Activated CD4-positive, alpha-beta T cell treated with anti-CD3 and anti-CD28 coated beads for 24 hours (primary cell): ENCODE data around the gene RNF152.
A peak's percentile ranks its signal among the peaks of the same experiment; 100 is the strongest.

ENCODE experiments used
- DNase-seq, 2 donors: peaks; one replicate each; pipeline ENCODE4 v3.0.0-alpha.2; 2020; ENCODE audit warnings: low read depth in 2 of 2

The RNF152 gene, protein sequence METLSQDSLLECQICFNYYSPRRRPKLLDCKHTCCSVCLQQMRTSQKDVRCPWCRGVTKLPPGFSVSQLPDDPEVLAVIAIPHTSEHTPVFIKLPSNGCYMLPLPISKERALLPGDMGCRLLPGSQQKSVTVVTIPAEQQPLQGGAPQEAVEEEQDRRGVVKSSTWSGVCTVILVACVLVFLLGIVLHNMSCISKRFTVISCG

DNA sequence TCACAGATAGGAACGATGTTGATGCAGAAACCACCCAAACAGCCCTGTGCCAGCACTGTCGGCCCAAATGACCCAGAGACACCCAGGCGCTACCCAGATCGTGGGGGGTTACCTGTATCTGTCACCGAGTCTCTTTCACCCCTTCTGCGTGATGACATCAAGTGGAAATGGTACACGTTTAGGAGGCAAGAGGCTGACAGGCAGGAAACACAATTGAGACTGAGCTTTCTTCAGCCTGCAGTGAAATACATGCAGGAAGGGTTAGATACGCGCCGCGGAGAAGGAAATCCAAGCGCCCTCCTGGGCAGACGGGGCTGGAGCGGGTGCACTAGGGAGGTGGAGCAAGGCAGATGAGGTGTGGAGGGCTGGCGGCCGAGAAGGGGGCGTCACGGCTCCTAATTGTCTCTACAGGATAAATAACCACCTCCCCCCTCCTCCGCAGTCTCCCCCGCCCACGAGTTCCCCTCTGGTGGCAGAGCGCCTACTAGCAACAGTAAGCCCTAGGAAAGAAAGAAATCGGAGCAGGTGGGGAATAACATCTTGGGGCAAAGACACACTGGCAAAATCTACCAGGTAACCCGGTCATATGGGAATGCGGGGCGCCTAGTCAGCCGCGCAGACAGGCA is at the start of gene RNF152:
TSS of gene RNF152 (minus strand) at position 325 of the 626 bp plus-strand sequence. CDS start 76,544 bp downstream, outside the sequence.
- peak in 1 of 2 donors; percentile 2 for DNase-seq

DNA sequence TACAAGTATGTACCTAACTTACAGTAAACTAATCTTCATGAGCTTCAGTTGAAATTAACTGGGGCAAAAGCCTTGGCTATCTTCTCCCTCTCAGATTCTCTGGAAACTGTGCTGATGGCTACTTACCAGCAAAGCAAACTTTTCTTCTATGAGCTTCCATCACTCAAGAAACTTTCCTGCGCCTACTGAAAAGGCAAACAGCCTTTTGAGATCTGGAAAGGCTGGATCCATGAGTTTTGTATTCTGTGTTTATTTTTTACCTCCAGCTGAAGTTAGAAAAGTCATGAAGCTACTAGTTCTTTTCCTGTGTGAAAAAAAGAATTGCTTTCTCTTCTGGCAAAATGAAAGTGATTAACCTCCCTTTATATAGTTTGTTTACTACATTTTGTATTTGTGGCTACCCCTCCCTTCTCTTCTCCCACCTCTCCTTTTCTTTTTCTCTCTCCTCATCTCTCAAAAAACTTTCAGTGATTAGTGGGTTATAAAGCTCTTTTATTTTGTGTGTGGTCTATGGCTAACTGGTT is 49.2 kb upstream of the RNF152 start:
- no peak for DNase-seq

DNA sequence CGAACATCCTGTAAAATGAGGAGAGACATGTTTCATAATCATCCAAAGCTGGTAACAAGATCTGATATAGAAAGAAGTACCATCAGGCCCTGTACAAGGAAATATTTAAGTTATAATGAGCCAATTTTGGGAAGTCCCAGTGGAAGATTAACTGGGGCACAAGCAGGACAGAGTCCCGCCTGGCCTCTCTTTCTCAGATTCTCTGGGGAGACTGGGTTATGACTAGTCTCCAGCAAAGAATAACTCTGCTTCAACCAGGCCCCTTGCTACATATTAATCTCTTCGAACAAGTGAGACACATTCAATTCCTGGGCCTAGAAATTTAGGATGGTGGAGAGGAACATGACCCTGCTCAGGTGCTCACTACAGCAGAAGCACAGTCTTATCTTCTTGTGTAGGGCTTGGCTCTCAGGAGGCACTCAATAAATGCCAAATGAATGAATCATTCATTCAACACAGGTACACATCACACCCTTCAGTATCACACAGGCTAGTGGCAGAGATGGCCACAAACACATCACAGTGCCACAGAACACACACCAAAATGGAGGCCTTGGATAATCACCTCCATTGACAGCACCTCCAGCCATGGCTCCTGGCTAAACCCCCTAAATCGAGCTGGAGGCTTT is 46.4 kb upstream of the RNF152 start:
- DNase-seq: no peak

GRCh38 chr18:61935362-61935761 is 42.6 kb upstream of the RNF152 start:
- DNase-seq: no peak

DNA sequence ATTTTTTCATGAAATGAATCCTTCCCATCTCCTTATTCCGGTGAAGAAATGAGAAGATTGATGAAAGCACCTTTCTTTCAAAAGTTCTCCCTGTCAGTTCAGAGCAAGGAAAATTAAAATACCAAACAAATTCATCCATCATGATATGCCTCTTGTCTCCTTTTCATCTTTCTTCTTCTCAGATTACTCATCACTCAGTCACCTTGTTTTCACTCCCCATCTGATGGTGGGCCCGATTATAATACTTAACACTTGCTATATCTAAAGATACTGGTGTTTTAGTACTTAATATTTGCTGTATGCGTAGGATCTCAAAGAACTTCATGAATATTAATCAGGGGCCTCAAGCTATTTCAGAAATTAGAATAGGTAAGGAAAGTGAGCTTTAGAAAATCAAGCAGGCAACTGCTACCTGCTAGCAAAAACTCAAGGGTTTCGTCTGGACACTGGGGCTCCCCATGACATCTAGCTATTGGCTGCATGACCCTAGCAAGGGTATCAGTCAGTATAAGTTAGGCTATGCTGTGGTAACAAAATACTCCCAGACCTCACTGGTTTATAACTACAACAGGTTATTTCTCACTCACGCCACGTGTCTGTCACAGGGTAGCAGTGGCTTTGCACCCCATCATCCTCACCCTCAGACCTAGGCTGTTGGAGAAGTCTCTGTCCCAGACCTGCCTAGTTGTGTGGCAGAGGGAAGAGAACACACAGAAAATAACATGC is 39.0 kb upstream of the RNF152 start:
- no peak for DNase-seq

DNA sequence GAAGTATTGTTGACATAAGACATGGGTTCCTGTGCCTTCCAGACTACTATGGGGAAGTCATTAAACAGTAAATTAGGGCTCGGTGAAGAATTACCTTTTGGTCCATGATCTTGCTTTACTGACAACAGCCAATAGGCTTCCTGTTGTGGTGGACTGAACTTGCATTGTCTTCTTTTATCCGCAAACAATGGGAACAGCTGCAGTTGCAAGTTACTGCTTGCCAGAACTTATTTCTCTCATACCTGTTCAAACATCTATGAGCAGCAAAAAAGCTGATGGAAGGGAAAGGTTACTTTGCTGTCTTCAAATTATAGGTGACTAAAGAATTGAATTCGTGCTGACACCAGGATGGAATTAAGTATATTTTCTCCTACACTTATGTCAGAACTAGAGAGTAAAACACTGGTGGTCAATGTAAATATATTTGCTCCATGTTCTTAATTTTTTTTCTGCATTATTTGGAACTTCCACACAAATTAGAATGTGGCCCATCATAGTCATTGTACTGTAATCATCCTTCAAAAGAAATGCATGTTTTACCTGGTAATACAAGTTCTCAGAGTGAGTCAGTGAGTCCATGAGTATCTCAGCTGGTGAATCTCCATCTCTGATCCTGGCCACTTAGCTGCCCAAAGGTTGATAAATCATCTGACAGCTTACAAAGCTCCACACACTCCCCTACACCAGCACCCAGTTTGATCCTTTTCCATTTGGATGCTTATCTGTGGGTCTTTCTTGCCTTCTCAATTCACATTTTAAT is 37.3 kb upstream of the RNF152 start:
- DNase-seq: no peak

GRCh38 chr18:61926532-61926931 is 33.7 kb upstream of the RNF152 start:
- DNase-seq: peak in 1 of 2 donors; percentile 6

DNA sequence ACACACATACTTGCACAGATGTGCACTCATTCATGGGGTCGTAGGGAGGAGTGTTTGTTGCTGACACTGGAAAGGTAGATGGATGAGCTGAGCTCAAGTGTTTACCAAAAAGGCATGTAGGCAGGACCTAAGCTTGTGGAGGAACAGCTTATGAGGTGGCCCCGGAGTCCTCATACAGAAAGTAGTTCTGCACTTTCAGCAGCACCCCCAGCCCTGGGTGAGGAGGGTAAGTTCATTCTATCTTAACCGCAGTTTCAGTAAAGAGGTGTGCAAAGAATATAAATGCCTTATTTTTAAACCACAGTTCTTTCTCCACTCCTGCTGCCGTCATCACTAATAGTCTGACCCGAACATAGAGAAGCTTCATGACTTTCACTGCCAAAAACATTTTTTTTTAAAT is 31.7 kb upstream of the RNF152 start:
- no peak for DNase-seq

- DNase-seq: no peak
Observed at GRCh38 chr18:61922435-61922834, 29.6 kb upstream of the RNF152 start.

- DNase-seq: no peak
Observed at GRCh38 chr18:61921621-61922235, 28.9 kb upstream of the RNF152 start.

DNA sequence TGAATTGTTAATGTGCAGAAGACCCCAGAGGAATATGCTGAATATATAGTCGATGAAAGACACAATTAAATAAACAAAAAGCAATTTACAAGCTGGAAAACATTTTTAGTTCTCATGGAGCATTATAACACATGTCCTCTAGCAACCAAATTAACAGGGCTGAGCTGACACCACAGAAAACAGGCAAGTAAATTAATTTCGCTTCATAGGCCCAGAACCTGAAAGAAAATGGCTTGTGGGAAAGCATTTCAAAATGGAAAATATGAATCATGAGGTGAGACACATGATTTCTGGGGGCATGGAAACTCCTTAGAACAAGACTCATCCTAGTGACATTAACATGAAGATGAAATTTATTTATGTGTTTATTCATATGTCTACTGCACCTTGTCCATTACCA is 25.0 kb upstream of the RNF152 start:
- no peak for DNase-seq

GRCh38 chr18:61912476-61912875 is 19.7 kb upstream of the RNF152 start:
- DNase-seq: no peak

- no peak for DNase-seq
Observed at GRCh38 chr18:61910101-61910500, 17.3 kb upstream of the RNF152 start.

DNA sequence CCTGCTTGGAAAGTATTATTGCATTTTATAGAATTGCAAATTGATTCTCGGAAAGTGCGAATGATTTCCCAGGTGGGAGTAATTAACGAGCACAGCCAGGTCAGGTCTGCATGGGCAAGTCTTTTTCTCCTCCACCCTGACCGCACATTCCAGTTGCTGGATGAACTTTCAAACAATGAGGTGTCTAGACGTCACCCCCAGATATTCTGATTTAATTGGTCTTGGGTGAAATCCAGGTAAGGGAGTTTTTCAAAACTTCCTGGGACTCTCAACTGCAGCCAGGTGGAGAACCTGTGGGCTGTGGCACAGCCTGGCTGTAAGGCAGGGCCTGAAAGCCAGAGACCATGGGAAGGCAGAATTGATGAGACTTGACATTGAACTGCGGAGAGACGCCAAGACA is 15.9 kb upstream of the RNF152 start:
- DNase-seq: no peak

- DNase-seq: no peak
Observed at GRCh38 chr18:61901323-61901986, 8.6 kb upstream of the RNF152 start.

- no peak for DNase-seq
Observed at GRCh38 chr18:61900504-61901281, 7.9 kb upstream of the RNF152 start.

GRCh38 chr18:61898640-61899101 is 5.9 kb upstream of the RNF152 start:
- no peak for DNase-seq

- DNase-seq: no peak
Observed at GRCh38 chr18:61896757-61897156, 4.0 kb upstream of the RNF152 start.

DNA sequence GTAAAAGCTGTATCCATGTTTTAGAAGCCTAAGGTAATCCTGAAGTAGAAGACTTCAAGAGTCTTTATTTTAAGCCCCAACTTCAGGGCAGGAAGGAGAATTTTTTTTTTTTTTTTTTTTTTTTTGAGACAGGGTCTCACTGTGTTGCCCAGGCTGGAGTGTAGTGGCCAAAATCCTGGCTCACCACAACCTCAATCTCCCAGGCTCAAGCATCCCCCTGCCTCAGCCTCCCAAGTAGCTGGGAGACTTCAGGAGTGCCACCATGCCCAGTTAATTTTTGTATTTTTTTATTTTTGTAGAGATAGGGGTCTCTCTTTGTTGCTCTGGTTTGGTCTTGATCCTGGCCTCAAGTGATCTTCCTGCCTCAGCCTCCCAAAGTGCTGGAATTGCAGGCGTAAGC is 3.3 kb upstream of the RNF152 start:
- DNase-seq: no peak
